SU-DHL-6 (cell line): ENCODE data around the gene DNAAF1.
"Not testable (repeated sequence)": the region's sequence is repeated elsewhere in the genome, so short reads cannot be mapped to it uniquely, and the experiment has no call there.

Source experiments
- CTCF ChIP-seq: fragments of 200-600 bp; sonication (generic); IDR thresholded peaks from one replicate; pipeline ENCODE4 v1.5.1; 2017; ENCODE audit warnings: antibody characterized with exemption, mild to moderate bottlenecking, low read length, moderate library complexity; ENCODE audit not compliant: insufficient read depth, poor library complexity, severe bottlenecking
- EZH2phosphoT487 ChIP-seq: fragments of 200-600 bp; sonication (generic), shearing (Covaris generic); conservative IDR thresholded peaks from 2 replicates; pipeline ENCODE4 v1.6.1; 2018; ENCODE audit warnings: mild to moderate bottlenecking, antibody characterized with exemption, low read length, moderate library complexity, mixed read lengths

GRCh38 chr16:84205123-84205522, 60.0 kb downstream of the DNAAF1 start:
- TF ChIP-seq CTCF, EZH2phosphoT487: not testable (repeated sequence)
